Mesothelial cell of epicardium (in vitro differentiated cells): ENCODE results near the gene ARHGAP42. TPM values are rescaled to one million over a fixed set of nuclear protein-coding genes. Genes with fewer than 3 reads are reported as not detected.

Experiments
- DNase-seq, 2 experiments: peaks; one replicate each; pipeline ENCODE4 v3.0.0; 2021; ENCODE audit warnings: low spot score in 2 of 2; ENCODE audit not compliant: unreplicated experiment in 2 of 2
- H3K27ac Mint-ChIP-seq: 2 replicates; pipeline ENCODE4 v1.8.0; 2021; ENCODE audit warnings: mixed read lengths
- H3K27me3 Mint-ChIP-seq: 2 replicates; pipeline ENCODE4 v1.8.0; 2021; ENCODE audit warnings: low read depth, mixed read lengths
- H3K36me3 Mint-ChIP-seq: 2 replicates; pipeline ENCODE4 v1.8.0; 2021; ENCODE audit warnings: mixed read lengths
- H3K4me1 Mint-ChIP-seq: 2 replicates; pipeline ENCODE4 v1.8.0; 2021; ENCODE audit warnings: mixed read lengths
- H3K4me3 Mint-ChIP-seq: 2 replicates; pipeline ENCODE4 v1.8.0; 2021; ENCODE audit warnings: mild to moderate bottlenecking, moderate library complexity, mixed read lengths
- H3K9me3 Mint-ChIP-seq: 2 replicates; pipeline ENCODE4 v1.8.0; 2021; ENCODE audit warnings: mixed read lengths
- total RNA-seq: library from RNA; stranded (reverse); gene quantifications from 3 replicates; pipeline ENCODE4 v1.2.1, GENCODE V29; 2021
- TF ChIP-seq, protein P1 (sequence below): fragments of 200-600 bp; sonication (generic); IDR thresholded peaks from one replicate; pipeline ENCODE4 v1.5.0; 2021; ENCODE audit warnings: antibody characterized with exemption; ENCODE audit not compliant: unreplicated experiment

ARHGAP42 gene
- total RNA-seq, 1 donor from 2014 or later = 19.4 TPM

DNA sequence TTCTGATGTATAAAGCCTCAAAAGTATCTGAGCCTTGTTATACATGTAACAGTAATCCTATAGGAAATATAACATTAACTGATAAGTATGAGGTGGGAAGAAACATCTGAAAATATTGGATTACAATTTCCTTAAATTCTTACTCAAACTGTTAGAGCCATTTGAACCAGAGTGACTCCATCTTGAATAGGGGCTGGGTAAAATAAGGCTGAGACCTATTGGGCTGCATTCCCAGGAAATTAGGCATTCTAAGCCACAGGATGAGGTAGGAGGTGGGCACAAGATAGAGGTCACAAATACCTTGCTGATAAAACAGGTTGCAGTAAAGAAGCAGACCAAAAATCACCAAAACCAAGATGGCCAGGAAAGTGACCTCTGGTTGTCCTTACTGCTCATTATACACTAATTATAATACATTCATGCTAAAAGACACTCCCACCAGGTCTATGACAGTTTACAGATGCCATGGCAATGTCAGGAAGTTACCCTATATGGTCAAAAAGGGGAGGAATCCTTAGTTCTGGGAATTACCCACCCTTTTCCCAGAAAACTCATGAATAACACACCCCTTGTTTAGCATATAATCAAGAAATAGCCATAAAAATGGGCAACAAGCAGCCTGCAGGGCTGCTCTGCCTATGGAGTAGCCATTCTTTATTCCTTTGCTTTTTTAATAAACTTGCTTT lies 327.7 kb downstream of the ARHGAP42 start:
- Mint-ChIP-seq H3K27ac (no peak overlapping the region), H3K36me3 (no peaks in the 10 kb centered on the region), H3K4me1 (no peaks in the 10 kb centered on the region), H3K9me3 (no peaks in the 10 kb centered on the region), H3K27me3 (peaks cover 13% of the 10 kb centered on the region), H3K4me3 (no peak overlapping the region)
- DNase-seq = no peak
- TF ChIP-seq, protein P1, sequence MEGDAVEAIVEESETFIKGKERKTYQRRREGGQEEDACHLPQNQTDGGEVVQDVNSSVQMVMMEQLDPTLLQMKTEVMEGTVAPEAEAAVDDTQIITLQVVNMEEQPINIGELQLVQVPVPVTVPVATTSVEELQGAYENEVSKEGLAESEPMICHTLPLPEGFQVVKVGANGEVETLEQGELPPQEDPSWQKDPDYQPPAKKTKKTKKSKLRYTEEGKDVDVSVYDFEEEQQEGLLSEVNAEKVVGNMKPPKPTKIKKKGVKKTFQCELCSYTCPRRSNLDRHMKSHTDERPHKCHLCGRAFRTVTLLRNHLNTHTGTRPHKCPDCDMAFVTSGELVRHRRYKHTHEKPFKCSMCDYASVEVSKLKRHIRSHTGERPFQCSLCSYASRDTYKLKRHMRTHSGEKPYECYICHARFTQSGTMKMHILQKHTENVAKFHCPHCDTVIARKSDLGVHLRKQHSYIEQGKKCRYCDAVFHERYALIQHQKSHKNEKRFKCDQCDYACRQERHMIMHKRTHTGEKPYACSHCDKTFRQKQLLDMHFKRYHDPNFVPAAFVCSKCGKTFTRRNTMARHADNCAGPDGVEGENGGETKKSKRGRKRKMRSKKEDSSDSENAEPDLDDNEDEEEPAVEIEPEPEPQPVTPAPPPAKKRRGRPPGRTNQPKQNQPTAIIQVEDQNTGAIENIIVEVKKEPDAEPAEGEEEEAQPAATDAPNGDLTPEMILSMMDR = no peak

DNA sequence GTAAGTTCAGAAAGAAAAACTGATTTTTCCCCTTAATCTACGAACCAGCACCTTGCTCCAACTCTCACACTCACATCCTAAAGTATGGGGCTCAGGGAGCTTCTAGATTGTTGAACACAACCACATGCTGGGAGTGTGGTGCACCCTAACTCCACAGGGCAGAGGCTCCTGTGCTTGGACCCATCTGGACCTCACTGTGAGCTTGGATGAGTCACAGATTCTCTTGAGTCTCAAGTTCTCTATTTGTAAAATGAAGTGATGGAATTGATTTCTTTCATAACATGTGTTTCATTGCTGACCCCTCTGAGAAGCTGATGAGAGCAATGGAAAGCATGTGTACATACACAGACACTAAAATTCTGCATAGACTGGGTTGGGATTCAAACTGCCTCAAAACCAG lies 332.8 kb downstream of the ARHGAP42 start:
- Mint-ChIP-seq H3K27me3 (peaks cover 11% of the 10 kb centered on the region), H3K4me3 (no peak overlapping the region), H3K4me1 (no peaks in the 10 kb centered on the region), H3K9me3 (no peaks in the 10 kb centered on the region), H3K27ac (no peak overlapping the region), H3K36me3 (no peaks in the 10 kb centered on the region)
- DNase-seq = no peak
- TF ChIP-seq, protein P1 = no peak

DNA sequence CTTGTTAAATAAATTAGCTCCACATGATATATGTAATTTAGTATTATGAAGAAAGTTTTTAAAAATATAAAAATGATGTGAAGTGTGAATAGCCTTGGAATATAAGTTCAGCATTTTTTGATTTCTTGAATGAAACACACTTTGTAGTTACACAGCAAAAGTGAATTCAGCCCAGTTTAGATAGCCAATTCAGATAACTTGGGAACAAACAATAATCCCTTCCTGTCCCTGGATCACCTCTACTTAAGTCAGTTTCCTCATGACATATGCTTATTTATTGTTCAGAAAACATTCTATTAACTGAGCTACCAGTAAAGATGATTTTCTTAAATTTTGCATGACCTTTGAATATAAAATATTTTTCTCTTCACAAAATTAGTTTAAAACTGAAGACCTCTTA lies 335.2 kb downstream of the ARHGAP42 start:
- no peaks in the 10 kb centered on the region for H3K4me1 Mint-ChIP-seq

GRCh38 chr11:101028644-101029043 lies 341.6 kb downstream of the ARHGAP42 start:
- no peaks in the 10 kb centered on the region for H3K36me3 Mint-ChIP-seq
- H3K9me3 Mint-ChIP-seq = no peaks in the 10 kb centered on the region
- no peaks in the 10 kb centered on the region for H3K4me1 Mint-ChIP-seq
- no peak overlapping the region for H3K27ac Mint-ChIP-seq
- no peak for DNase-seq
- H3K27me3 Mint-ChIP-seq = no peaks in the 10 kb centered on the region
- TF ChIP-seq, protein P1 = no peak
- H3K4me3 Mint-ChIP-seq = no peak overlapping the region

More for the DNA sequence above, 335.2 kb downstream of the ARHGAP42 start:
- Mint-ChIP-seq H3K27me3 (peaks cover 9% of the 10 kb centered on the region), H3K9me3 (no peaks in the 10 kb centered on the region), H3K4me3 (no peak overlapping the region), H3K27ac (no peak overlapping the region), H3K36me3 (no peaks in the 10 kb centered on the region)
- TF ChIP-seq, protein P1 = no peak
- no peak for DNase-seq

GRCh38 chr11:101030015-101030414 lies 342.9 kb downstream of the ARHGAP42 start:
- DNase-seq = no peak
- H3K4me3 Mint-ChIP-seq = no peak overlapping the region
- H3K27me3 Mint-ChIP-seq = no peaks in the 10 kb centered on the region
- TF ChIP-seq, protein P1 = no peak
- no peaks in the 10 kb centered on the region for H3K36me3 Mint-ChIP-seq
- no peaks in the 10 kb centered on the region for H3K9me3 Mint-ChIP-seq
- no peak overlapping the region for H3K27ac Mint-ChIP-seq
- H3K4me1 Mint-ChIP-seq = peaks cover 5% of the 10 kb centered on the region
